Activated CD4-positive, alpha-beta T cell treated with anti-CD3 and anti-CD28 coated beads, Interleukin-2, Interleukin-6, amounts not matched to agents 100 ng/mL and 50 ng/mL, durations not matched to agents 16 hours and 8 hours (primary cell): ENCODE data around the gene TESMIN.

ENCODE experiments used
- DNase-seq: peaks from one replicate; pipeline ENCODE4 v3.0.0-alpha.2; 2020

TESMIN gene

DNA sequence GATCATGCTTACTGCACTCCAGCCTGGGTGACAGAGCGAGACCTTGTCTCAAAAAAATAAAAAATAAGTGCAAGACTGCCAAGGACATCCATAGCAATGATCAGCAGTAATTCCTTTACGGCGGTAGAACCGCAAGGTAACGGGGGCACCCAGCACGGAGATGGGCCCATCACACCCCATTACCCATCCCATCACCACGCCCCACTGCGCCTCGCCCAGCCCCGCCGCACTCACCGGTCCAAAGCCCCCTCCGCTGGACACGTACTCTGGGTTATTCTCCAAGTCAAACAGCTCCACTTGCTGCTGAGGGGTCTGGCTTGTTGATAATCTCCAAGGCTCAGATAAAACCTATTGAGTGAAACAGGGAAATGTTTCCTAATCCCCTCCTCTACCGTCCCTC, 8.7 kb upstream of the TESMIN start:
- DNase-seq: no peak

- DNase-seq: no peak
Measured at GRCh38 chr11:68757711-68758110, 6.4 kb upstream of the TESMIN start.

DNA sequence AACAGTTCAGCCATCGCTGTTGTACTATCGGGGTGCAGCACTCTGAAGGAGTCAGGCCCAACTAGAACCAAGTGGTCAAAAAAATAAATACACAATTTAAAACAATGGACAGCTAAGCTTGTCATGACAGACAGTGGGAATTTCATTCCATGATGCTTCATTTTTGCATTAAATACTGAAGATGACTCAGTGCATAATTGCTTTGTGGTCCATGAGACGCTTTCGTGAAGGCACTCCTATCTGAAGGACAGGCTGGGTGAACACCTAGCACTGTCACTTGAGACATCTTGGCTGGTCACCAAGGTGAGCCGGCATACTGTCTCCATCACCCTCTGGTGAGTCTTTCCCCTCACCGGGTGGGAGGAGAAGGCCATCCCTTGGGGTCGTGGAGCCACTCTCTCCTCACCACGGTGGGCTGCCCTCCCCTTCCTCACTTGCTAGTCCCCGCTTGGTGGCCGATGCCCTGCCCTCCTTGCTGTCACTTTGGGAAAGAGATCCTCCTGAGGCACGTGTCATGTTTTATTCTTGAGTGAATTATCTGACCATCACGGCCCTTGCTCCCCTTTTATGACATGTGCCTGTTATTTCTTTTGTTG, 4.9 kb upstream of the TESMIN start:
- no peak for DNase-seq

- DNase-seq: no peak
Measured at GRCh38 chr11:68753300-68753699, 2.0 kb upstream of the TESMIN start.

DNA sequence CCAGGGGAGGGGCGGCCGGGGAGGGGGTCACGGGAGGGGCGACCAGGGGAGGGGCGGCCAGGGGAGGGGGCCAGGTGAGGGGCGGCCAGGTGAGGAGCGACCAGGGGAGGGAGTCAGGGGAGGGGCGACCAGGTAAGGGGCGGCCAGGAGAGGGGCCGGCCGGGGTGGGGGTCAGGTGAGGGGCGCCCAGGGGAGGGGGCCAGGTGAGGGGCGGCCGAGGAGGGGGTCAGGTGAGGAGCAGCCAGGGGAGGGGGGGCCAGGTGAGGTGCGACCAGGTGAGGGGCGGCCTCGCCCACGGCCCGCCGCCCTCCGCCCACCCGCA, 355 bp downstream of the TESMIN start:
- DNase-seq: no peak

- no peak for DNase-seq
Measured at GRCh38 chr11:68750195-68751003, 921 bp downstream of the TESMIN start.

GRCh38 chr11:68749229-68750123, 1.8 kb downstream of the TESMIN start:
- DNase-seq: no peak

DNA sequence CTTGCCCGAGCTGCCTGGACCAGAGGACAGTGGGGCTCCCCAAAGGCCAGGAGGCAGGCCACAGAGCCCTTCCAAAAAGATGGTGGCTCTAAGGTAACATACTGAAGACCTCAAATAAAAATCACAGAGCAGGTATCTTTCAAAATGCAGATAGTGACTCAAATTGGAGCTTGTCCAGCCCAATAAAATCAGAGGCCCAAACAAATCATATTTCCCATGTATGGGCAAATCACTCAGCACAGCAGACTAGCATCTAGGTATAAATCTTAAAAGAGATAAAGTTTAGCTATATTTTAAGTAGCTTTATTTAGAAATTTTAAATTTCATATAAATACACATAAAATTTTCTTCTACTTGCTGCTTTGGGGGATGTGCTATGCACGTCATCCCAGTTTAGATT, 3.3 kb downstream of the TESMIN start:
- no peak for DNase-seq

DNA sequence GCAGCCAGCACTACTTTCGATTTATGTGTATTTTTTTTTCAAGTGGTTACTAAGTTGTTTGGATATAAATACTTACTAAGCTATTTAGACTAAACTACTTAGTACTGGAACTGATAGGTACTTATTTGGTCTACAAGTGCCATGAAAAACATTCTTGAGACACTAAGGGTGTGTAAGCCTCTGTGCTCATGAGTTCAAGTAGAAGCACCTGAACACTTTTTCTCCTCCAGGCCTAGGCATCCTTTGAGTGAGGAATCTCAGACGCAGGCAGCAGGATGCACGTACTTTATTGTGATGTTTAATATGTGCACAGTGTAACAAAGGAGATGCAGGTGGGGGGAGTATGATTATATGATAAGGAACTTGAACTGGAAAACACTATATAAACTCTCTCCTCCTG, 7.8 kb downstream of the TESMIN start:
- DNase-seq: no peak

DNA sequence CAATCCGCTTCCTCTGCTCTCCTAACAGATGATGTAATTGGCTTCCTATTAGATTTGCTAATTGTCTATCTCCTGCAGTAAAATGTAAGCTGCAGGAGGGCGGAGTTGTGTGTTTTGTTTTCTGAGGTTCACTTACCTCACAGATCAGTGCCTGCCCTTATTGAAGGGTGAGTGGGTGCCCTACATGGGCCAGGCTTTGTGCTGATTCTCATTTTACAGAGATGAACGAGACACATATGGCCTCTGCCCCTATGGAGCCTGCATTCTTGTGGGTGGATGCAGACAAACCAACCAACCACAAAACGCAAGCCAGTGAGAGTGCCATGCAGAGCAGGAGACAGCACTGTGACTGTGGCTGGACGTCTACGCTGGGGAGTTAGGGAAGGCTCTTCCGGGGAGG, 9.9 kb downstream of the TESMIN start:
- no peak for DNase-seq

GRCh38 chr11:68735646-68736045, 15.7 kb downstream of the TESMIN start:
- DNase-seq: no peak

GRCh38 chr11:68735125-68735524, 16.2 kb downstream of the TESMIN start:
- no peak for DNase-seq

DNA sequence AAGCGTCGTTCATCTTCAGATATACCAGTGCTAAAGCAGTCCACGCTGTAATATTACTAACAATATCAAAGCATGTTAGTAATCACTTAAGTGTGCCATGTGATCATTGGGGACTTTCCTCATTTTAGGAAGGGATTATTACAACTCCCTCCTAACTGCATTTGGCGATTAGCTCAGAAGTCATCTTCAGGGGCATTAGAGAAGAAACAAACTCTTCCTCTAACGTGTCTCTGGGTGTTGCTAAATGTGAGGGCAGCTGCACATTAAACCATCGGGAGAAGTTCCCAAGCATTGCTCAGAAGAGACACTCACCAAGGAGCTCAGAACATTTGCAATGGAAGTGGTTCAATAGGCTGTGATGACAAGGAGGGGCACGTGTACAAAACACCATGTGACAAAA, 17.2 kb downstream of the TESMIN start:
- DNase-seq: no peak

GRCh38 chr11:68727783-68728182, 23.5 kb downstream of the TESMIN start:
- DNase-seq: no peak

- no peak for DNase-seq
Measured at GRCh38 chr11:68724293-68724692, 27.0 kb downstream of the TESMIN start.

DNA sequence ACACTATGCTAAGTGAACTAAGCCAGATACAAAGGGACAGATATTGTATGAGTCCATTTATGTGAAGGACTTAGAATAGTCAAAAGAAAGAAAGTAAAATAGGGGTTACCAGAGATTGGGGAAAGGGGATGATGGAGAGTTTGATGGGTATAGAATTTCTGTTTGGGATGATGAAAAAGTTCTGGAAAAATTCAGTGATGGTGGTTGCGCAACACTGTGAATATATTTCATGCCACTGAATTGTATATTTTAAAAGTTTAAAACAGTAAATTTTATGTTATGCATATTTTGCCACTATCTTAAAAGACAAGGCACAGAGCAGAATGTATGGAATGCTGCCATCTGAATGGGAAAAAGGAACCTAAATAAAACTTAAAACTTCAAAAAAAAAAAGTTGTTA, 29.2 kb downstream of the TESMIN start:
- no peak for DNase-seq

GRCh38 chr11:68721075-68721474, 30.2 kb downstream of the TESMIN start:
- DNase-seq: no peak

GRCh38 chr11:68715456-68716122, 35.7 kb downstream of the TESMIN start:
- DNase-seq: no peak

DNA sequence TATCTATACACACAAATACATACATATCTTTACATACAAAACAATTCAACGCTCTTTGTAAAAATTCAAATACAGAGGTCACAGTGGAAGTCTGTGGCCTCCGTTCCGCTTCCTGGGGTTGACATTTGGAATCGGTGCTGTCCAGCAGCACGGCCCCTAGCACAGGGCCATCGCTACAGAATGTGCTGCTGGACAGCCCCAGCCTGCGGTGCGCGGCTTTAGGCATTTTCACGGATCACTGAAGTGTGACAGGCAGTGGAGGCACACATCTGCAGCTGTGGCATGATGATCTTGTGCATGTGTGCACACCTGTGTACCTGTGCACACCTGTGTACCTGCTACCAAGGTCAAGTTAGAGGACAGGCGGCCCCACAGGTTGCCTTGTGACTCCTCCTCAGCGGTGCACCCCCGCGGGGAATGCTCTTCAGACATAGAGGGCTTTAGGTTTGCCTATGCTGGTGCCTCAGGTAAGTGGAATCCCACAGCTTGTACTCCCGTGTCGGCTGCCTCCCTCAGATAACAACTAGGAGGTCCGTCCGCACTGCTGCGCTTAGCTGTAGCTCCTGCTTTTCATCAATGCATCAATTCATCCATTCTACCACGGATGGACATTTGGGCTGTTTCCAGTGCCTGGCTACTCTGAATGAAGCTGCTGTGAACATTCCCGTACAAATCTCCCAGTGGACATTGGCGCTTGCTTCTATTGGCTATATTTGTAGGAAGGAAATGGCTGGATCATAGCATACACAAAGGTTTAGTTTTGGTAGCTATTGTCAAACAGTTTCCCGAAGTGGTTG, 37.1 kb downstream of the TESMIN start:
- no peak for DNase-seq

DNA sequence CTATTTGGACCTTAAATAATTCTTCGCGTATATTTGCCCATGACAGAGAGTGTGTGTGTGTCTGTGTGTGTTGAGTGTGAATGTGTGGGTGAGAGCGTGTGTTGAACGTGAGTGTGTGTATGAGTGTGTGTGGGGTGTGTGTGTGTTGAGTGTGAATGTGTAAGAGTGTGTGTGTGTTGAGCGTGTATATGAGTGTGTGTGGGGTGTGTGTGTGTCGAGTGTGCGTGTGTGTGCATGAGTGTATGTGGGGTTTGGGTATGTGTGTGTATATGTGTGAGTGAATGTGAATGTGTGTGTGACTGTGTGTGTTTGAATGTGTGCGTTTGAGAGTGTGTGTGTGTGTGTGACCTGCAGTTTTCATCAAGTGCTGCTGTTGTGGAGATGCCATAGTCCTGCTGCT, 40.2 kb downstream of the TESMIN start:
- DNase-seq: no peak

GRCh38 chr11:68710409-68710808, 40.9 kb downstream of the TESMIN start:
- no peak for DNase-seq

- DNase-seq: no peak
Measured at GRCh38 chr11:68709062-68709461, 42.3 kb downstream of the TESMIN start.

DNA sequence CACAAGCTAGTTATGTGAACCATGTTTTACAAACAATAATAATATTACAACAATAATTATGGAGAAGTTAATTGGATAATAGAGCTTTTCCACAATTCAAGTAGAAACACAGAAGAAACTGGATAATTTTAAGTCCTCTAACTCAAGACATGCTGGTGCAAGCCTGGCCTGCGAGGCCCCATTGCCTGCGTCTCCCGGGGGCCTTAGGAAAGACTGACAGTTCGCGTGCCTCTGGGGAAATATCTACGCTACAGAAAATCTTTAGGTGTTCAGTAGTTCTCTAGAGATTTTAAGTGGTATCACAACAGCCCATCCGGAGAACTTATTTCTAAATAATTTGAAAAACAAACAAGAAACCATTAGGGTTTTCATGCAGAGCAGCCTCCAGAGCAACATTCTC, 43.8 kb downstream of the TESMIN start:
- DNase-seq: no peak
